HG03342 (cell line): ENCODE measurements around the gene MCTS1.
"Not testable (repeated sequence)": the region's sequence is repeated elsewhere in the genome, so short reads cannot be mapped to it uniquely, and the experiment has no call there.

Experiments
- ATAC-seq: cut with Tn5 transposase; IDR thresholded peaks from one replicate; pipeline ENCODE4 v1.9.1; 2021; ENCODE audit warnings: mild to moderate bottlenecking, moderate library complexity; ENCODE audit not compliant: unreplicated experiment

MCTS1 gene

DNA sequence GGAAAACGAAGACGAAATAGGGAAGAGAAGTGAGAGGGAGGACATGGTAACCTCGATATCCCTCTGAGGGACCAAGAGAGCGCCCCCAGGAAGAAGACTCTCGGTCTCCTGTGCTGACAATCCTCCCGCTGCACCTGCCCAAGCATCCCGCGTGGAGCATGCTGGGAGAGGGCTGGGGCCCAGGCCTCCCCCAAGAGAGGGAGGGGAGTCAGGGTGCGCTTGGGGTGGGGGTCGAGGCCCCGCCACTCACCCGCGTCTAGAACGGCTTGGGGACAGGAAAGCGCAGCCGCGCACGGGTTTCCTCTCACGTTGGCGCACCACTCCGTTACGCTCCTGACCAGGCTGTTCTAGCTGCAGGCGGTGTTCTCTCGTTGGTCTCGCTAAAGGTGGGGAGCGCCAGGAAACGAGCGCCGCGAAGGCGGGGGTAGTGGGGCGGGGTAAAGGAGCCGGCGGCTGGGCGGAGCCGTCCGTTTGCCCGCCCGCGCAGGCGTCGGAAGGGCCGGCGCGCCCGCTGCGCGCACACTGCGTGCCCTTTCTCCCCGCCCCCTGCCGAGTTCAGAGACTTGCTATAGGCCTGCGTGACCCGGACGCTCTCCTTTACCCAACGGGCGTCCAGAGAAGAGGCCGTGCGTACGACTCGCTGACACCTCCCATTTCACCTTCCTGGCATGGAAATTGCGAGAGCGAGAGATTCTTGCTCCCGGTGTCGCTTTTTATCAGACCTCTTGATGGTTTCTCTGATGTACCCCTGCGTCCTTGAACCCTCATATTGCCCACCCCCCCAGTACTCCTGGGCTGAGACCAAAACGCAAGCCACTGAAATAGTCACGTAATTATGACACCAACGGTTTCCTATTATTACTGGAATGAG, 26.0 kb downstream of the MCTS1 start, which contains the start of gene C1GALT1C1:
Gene C1GALT1C1, minus strand, starts transcription at position 388 of the 871 bp plus-strand sequence. CDS start 2,888 bp downstream, outside the sequence.
- ATAC-seq, result peak; percentile 94

DNA sequence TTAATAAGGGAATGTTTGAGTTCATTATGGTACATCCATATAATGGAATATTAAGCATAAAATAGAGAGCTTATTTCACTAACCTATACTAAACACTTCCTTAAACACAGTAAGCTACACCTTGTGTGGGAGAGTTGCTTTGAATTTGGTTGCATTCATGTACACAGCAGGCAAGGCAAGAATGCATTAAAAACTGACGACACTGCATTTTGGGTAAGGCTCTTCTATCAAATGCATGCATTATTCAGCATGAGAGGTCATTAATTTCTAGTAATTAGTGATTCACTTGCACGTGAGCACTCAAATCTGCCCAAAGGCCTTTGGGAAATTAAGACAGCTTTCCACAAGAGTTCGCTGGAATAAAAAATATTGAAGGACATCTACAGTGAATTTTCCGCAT, 34.7 kb downstream of the MCTS1 start:
- ATAC-seq, result no peak

DNA sequence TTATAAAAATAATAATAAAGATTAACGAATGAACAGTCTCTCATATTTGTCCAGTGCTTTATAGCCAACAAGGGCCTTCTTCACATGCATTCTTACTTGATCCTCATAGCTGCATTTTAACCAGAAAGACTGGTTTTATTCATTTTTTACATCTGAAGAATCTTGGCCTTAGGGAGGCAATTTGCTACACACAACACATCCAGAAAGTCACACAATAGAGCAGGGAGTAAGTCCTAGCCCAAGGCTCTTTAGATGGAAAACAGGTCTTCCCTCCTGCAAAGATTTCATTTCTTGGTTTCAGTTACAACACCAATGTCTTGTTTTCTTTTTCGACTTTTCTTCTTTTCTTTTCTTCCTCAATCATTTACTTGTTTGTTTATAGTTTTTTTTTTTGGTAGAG, 39.0 kb downstream of the MCTS1 start:
- no peak for ATAC-seq

DNA sequence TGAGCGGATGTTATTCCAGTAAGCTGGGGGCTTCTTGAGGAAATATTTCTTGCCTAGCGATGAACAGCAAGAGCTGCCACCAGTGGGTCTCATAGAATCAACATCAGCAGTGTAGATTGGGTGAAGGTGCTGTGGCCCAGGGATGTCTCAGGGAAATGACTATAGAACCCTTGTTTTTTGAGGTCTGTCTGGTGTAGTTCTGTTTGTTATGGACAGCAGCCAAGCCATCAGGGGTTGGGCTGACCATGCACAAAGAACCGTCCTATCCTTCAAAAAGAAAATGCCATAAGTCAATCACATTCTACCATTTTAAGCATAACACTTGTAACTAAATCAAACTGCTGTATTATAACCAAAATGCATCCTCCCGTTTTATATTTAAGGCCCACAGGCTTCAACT, 43.2 kb downstream of the MCTS1 start:
- no peak for ATAC-seq

DNA sequence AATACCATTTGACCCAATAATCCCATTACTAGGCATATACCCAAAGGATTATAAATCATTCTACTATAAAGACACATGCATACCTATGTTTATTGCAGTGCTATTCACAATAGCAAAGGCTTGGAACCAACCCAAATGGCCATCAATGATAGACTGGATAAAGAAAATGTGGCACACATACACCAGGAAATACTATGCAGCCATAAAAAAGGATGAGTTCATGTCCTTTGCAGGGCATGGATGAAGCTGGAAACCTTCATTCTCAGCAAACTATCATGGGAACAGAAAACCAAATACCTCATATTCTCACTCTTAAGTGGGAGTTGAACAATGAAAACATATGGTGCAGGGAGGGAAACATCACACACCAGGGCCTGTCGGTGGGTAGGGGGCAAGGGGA, 48.4 kb downstream of the MCTS1 start:
- ATAC-seq, result not testable (repeated sequence)

DNA sequence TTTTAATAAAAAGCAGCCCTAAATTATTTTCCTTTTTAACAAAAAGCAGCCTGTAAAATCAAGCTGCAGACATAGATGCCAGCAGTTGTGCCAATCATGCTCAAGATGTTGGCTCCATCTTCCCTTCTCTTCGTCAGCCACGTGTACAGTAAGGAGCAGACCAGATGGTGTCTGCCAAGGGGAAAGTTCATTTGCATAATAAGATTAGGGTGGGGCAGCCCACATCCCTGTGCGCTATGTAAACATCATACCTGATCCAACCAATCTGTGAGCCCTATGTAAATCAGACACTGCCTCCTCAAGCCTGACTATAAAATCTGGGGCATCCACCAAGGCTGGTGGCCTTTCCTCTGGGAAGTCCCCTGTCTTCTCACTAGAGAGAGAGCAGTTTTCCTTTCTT, 49.1 kb downstream of the MCTS1 start:
- ATAC-seq, result no peak

DNA sequence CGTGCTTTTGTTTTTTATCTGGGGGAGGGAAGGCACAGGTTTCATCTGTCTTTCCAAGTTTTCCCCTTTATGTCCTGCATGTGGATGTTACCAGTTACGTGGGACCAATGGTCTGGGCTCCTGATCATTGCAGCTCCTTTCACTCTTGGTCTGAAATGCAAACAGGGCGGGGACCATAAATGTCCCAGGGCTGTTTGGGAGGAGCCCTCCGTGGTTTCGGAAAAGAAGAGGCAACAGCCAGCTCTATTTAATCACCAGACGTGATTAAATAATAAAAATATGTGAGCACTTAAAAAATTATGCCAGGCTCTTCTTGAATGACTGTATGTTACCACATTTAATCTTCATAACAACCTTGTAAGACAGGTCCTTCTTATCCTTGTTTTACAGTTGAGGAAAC, 56.7 kb downstream of the MCTS1 start:
- ATAC-seq, result no peak
